IMR-90 (cell line): Measurements from ENCODE around the gene SMIM7. TPM values are rescaled to one million over a fixed set of nuclear protein-coding genes. Genes with fewer than 3 reads are reported as not detected.

Source experiments
- ATAC-seq: fragments of 200-7000 bp; cut with Tn5 transposase; 2 replicates; pipeline ENCODE4 v1.9.1; 2020; ENCODE audit warnings: low read depth, mild to moderate bottlenecking, moderate library complexity
- BruUV-seq: library from RNA; stranded (reverse); fragments of 400-500 nt; replicated peaks from 2 replicates; lab custom pipeline; 2021; lab: Mats Ljungman, UMichigan
- CTCF ChIA-PET: fragments of 300-600 bp; formaldehyde crosslinking; extraction: SDS; loops from one replicate; lab custom pipeline; 2021; ENCODE audit warnings: antibody characterized with exemption; lab: Yijun Ruan, JAX
- POLR2A ChIA-PET: fragments of 300-600 bp; sonication (Branson Sonifier 250); formaldehyde crosslinking; loops from one replicate; lab custom pipeline; 2022; ENCODE audit warnings: antibody characterized with exemption; ENCODE audit not compliant: unreplicated experiment; lab: Charles Lee
- DNase-seq: peaks from one replicate; pipeline ENCODE4 v3.0.0; 2013
- H2AFZ ChIP-seq: replicated peaks from 2 replicates; pipeline ENCODE3; 2013; ENCODE audit warnings: low read length, mild to moderate bottlenecking; ENCODE audit not compliant: poor library complexity
- H2AK5ac ChIP-seq: 2 replicates; pipeline ENCODE4 v1.6.1; 2013; ENCODE audit warnings: low read depth, low read length, inconsistent platforms
- H2AK9ac ChIP-seq: replicated peaks from 2 replicates; pipeline ENCODE3; 2013; ENCODE audit warnings: mild to moderate bottlenecking, low read depth, low read length, moderate library complexity; ENCODE audit not compliant: poor library complexity
- H2BK120ac ChIP-seq: 2 replicates; pipeline ENCODE4 v1.6.1; 2013; ENCODE audit warnings: low read depth, low read length, inconsistent platforms
- H2BK15ac ChIP-seq: 3 replicates; pipeline ENCODE4 v1.6.1; 2013; ENCODE audit warnings: low read depth, low read length, inconsistent platforms
- H2BK20ac ChIP-seq: 2 replicates; pipeline ENCODE4 v1.6.1; 2013; ENCODE audit warnings: low read depth, mild to moderate bottlenecking, inconsistent platforms, low read length, moderate library complexity
- H2BK5ac ChIP-seq: 2 replicates; pipeline ENCODE4 v1.6.1; 2013; ENCODE audit warnings: mild to moderate bottlenecking, low read depth, low read length, inconsistent platforms; ENCODE audit not compliant: poor library complexity, severe bottlenecking
- H3K14ac ChIP-seq: replicated peaks from 2 replicates; pipeline ENCODE4 v1.6.1; 2013; ENCODE audit warnings: low read depth, low read length, inconsistent platforms
- H3K18ac ChIP-seq: 2 replicates; pipeline ENCODE4 v1.6.1; 2013; ENCODE audit warnings: low read depth, low read length, control low read depth
- H3K23ac ChIP-seq: 2 replicates; pipeline ENCODE4 v1.6.1; 2013; ENCODE audit warnings: low read depth, low read length, inconsistent platforms
- H3K27ac ChIP-seq: 2 replicates; pipeline ENCODE4 v1.5.1; 2013; ENCODE audit warnings: mild to moderate bottlenecking, control low read depth, low read length; ENCODE audit not compliant: insufficient read depth
- H3K27me3 ChIP-seq: 2 replicates; pipeline ENCODE4 v1.6.1; 2013; ENCODE audit warnings: low read length; ENCODE audit not compliant: control insufficient read depth, insufficient read depth
- H3K36me3 ChIP-seq: 2 replicates; pipeline ENCODE4 v1.6.1; 2013; ENCODE audit warnings: low read length, mixed read lengths; ENCODE audit not compliant: control insufficient read depth, insufficient read depth
- H3K4ac ChIP-seq: 2 replicates; pipeline ENCODE4 v1.6.1; 2013; ENCODE audit warnings: low read depth, low read length, inconsistent platforms
- H3K4me1 ChIP-seq: 2 replicates; pipeline ENCODE4 v1.6.1; 2013; ENCODE audit warnings: low read length, mixed read lengths; ENCODE audit not compliant: control insufficient read depth, insufficient read depth
- H3K4me2 ChIP-seq: 2 replicates; pipeline ENCODE4 v1.6.1; 2013; ENCODE audit warnings: low read depth, mild to moderate bottlenecking, control low read depth, low read length, moderate library complexity
- H3K4me3 ChIP-seq: 2 replicates; pipeline ENCODE4 v1.5.1; 2013; ENCODE audit warnings: low read depth, mild to moderate bottlenecking, control low read depth, low read length, moderate library complexity; ENCODE audit not compliant: insufficient read depth
- H3K56ac ChIP-seq: 2 replicates; pipeline ENCODE4 v1.6.1; 2013; ENCODE audit warnings: low read length, inconsistent platforms; ENCODE audit not compliant: insufficient read depth; ENCODE audit errors: extremely low read depth
- H3K79me1 ChIP-seq, 2 experiments: 2 replicates each; pipeline ENCODE4 v1.6.1; 2013; ENCODE audit warnings: low read length in 2 of 2, inconsistent platforms in 1 of 2, low read depth in 1 of 2
- H3K9ac ChIP-seq: 2 replicates; pipeline ENCODE4 v1.6.1; 2013; ENCODE audit warnings: low read depth, low read length, control low read depth
- H3K9me1 ChIP-seq: 2 replicates; pipeline ENCODE4 v1.6.1; 2013; ENCODE audit warnings: low read length, inconsistent platforms; ENCODE audit not compliant: insufficient read depth
- H3K9me3 ChIP-seq: 2 replicates; pipeline ENCODE4 v1.6.1; 2013; ENCODE audit warnings: low read length; ENCODE audit not compliant: control insufficient read depth, insufficient read depth
- H4K20me1 ChIP-seq: 2 replicates; pipeline ENCODE4 v1.6.1; 2013; ENCODE audit warnings: low read length, inconsistent platforms; ENCODE audit not compliant: insufficient read depth
- H4K5ac ChIP-seq: 2 replicates; pipeline ENCODE4 v1.6.1; 2013; ENCODE audit warnings: mild to moderate bottlenecking, low read depth, low read length, control low read depth
- H4K8ac ChIP-seq, 2 experiments: 2 replicates each; pipeline ENCODE4 v1.6.1; 2013; ENCODE audit warnings: low read depth in 2 of 2, low read length in 2 of 2, control low read depth in 1 of 2, inconsistent platforms in 1 of 2
- H4K91ac ChIP-seq: 2 replicates; pipeline ENCODE4 v1.6.1; 2013; ENCODE audit warnings: low read depth, low read length, inconsistent platforms; ENCODE audit not compliant: insufficient read depth
- ELK1 ChIP-seq: fragments of 150-350 bp; IDR thresholded peaks from 2 replicates; pipeline ENCODE4 v1.6.1; 2016; ENCODE audit warnings: low read depth, mild to moderate bottlenecking, low read length, moderate library complexity, borderline replicate concordance
- MAFK ChIP-seq: IDR thresholded peaks from 2 replicates; pipeline ENCODE4 v1.6.1; 2012; ENCODE audit warnings: low read depth, low read length, improper control_type of control experiment
- NFE2L2 ChIP-seq: fragments of 150-350 bp; IDR thresholded peaks from 2 replicates; pipeline ENCODE4 v1.6.1; 2016; ENCODE audit warnings: low read depth, mild to moderate bottlenecking, low read length
- SMC3 ChIP-seq: fragments of 150-350 bp; IDR thresholded peaks from 2 replicates; pipeline ENCODE4 v1.6.1; 2016; ENCODE audit warnings: low read depth, mild to moderate bottlenecking, antibody characterized with exemption, low read length, moderate library complexity
- WGBS, 2 experiments: methylation state at CpG; one replicate each; pipeline versions ENCODE4 v1.1.5 to v1.1.7; 2013; ENCODE audit warnings: missing lambda C conversion rate in 2 of 2; ENCODE audit not compliant: insufficient read length in 1 of 2; ENCODE audit errors: extremely low coverage in 2 of 2; 5-methylcytosine and 5-hydroxymethylcytosine counted together
- dilution Hi-C: fragments of 300-500 bp; cut with HindIII; formaldehyde crosslinking; loops from one replicate; pipeline ENCODE4 v1.14.3; 2018; ENCODE audit warnings: low sequenced_read_pairs; ENCODE audit not compliant: unreplicated experiment
- in situ Hi-C: fragments of 300-500 bp; cut with MboI; formaldehyde crosslinking; loops from 3 replicates; pipeline ENCODE4 v1.14.3; 2019; ENCODE audit warnings: low sequenced_read_pairs, inconsistent platforms, mixed read lengths
- intact Hi-C: fragments of 100-400 bp; cut with micrococcal nuclease; formaldehyde crosslinking; loops from 2 replicates; pipeline ENCODE4 v1.10.0; 2022
- polyA plus RNA-seq, 3 experiments: library from polyadenylated mRNA; depleted of rRNA; stranded (reverse); fragments of >200 nt; gene quantifications; 2 replicates each; pipeline ENCODE4 v1.2.3, GENCODE V29; 2012; ENCODE audit warnings: low replicate concordance in 1 of 3
- total RNA-seq: library from RNA; depleted of rRNA; stranded (reverse); fragments of >200 nt; gene quantifications from 2 replicates; pipeline ENCODE4 v1.2.3, GENCODE V29; 2012

The SMIM7 gene
- total and polyA plus RNA-seq, 2 of the 4 experiments (the other 2 are of a cell fraction) = 55.7 to 64.8 TPM

DNA sequence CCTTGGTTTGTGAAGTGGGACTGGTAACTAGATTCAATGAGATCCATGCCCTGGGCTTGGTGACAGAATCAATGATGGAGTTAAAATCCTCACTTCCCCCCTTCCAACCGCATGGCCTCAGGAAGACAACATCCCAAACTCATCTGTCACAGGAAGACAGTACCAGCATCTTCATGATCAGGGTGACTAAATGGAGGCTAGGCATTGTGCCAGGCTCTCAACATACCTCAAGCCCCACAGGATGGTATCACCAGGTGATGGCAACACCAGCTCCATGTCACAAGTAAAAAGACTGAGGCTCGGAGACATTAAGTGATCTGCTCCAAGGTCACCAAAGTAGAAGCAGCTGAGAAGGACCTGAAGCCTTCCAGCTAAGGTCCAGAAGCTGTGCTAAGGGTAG is 46.1 kb downstream of the SMIM7 start:
- no peak overlapping the region for H3K4ac ChIP-seq
- H3K79me1 ChIP-seq = peaks cover 36 to 92% of the 10 kb centered on the region in 2 experiments
- no peaks in the 10 kb centered on the region for H3K36me3 ChIP-seq
- DNase-seq (no peak), ATAC-seq (no peak)
- no peak overlapping the region for H4K91ac ChIP-seq
- H3K4me3 ChIP-seq = no peak overlapping the region
- ChIA-PET POLR2A (no interaction called here), CTCF (no interaction called here)
- no peak overlapping the region for H3K14ac ChIP-seq
- H2AK5ac ChIP-seq = no peak overlapping the region
- H3K4me2 ChIP-seq = no peak overlapping the region
- no peak overlapping the region for H2BK5ac ChIP-seq
- in situ Hi-C loops = no loop called here
- TF ChIP-seq SMC3 (no peak), MAFK (no peak), NFE2L2 (no peak), ELK1 (no peak)
- H3K56ac ChIP-seq = no peak overlapping the region
- H4K20me1 ChIP-seq = peaks cover 90% of the 10 kb centered on the region
- dilution Hi-C loops = no loop called here
- no peak overlapping the region for H4K5ac ChIP-seq
- no TSS peak for BruUV-seq
- intact Hi-C loops = no loop called here
- no peak overlapping the region for H2AFZ ChIP-seq
- WGBS, 2 experiments = 100% methylated on average over 1 of the region's 2 CpGs; no CpG with 5 or more reads in 1 of the 2 experiments
- H3K4me1 ChIP-seq = peaks cover 3% of the 10 kb centered on the region; the same call in 1 of the 2 replicates
- no peak overlapping the region for H2BK15ac ChIP-seq
- no peak overlapping the region for H2AK9ac ChIP-seq
- H3K18ac ChIP-seq = no peak overlapping the region
- no peaks in the 10 kb centered on the region for H3K27me3 ChIP-seq
- H2BK20ac ChIP-seq = no peak overlapping the region
- H4K8ac ChIP-seq = no peak overlapping the region
- peaks cover 57% of the 10 kb centered on the region for H3K9me1 ChIP-seq
- H3K9me3 ChIP-seq = no peaks in the 10 kb centered on the region
- no peak overlapping the region for H3K9ac ChIP-seq
- H3K27ac ChIP-seq = no peak overlapping the region
- no peak overlapping the region for H2BK120ac ChIP-seq
- H3K23ac ChIP-seq = no peak overlapping the region
